ENCODE data around the gene CRMP1.

DNA sequence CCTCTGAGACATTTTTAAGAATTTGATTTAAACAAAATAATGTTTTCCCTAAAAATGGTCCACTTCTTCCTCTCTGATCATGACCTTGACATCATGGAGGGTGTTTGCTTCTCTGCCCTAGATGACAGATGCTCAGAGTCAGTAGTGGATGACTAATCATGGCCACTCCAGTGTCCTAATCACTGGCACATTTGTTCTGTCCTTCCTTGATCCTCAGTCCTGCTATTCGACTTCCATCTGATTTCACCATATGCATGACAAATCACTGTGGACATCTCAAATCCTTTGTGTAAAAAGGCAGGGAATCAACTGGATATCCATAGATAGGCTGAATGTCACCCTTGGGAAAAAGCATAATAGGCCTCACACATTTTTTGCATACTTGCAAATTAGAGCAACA is 9.0 kb downstream of the CRMP1 start:
- TF ChIP-seq CTCF (IDR thresholded peaks at IDR 0.05) (no peak), POLR2A (IDR thresholded peaks at IDR 0.05) (no peak)

All from thyroid gland (tissue), 4 donors.